ENCODE measurements around the gene IGSF10.

The IGSF10 gene

DNA sequence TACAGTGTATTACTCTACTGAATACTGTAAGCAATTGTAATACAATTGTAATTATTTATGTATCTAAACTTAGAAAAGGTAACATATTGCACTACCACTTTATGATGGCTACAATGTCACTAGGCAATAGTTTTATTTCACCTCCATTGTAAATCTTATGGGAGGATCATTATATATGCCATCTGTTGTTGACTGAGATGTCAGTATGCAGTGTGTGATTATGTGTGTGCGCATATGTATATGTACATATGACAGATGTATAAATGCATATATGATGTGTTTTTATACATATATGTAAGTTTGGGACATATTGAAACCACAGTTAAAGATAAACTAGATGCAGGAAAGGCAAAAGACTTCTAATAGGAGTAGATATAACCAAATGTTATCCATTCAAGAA lies 8.5 kb downstream of the IGSF10 start:
- in situ Hi-C loops (cut with HindIII; ENCODE audit: low sequenced_read_pairs): no loop called here
- no peak for DNase-seq (ENCODE audit: low read depth, low spot score)
- no peak overlapping the region for H3K4me3 ChIP-seq (ENCODE audit: low read depth, low read length)
- TF ChIP-seq, protein P1, sequence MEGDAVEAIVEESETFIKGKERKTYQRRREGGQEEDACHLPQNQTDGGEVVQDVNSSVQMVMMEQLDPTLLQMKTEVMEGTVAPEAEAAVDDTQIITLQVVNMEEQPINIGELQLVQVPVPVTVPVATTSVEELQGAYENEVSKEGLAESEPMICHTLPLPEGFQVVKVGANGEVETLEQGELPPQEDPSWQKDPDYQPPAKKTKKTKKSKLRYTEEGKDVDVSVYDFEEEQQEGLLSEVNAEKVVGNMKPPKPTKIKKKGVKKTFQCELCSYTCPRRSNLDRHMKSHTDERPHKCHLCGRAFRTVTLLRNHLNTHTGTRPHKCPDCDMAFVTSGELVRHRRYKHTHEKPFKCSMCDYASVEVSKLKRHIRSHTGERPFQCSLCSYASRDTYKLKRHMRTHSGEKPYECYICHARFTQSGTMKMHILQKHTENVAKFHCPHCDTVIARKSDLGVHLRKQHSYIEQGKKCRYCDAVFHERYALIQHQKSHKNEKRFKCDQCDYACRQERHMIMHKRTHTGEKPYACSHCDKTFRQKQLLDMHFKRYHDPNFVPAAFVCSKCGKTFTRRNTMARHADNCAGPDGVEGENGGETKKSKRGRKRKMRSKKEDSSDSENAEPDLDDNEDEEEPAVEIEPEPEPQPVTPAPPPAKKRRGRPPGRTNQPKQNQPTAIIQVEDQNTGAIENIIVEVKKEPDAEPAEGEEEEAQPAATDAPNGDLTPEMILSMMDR (IDR thresholded peaks at IDR 0.05; ENCODE audit: low read depth, low read length): no peak

DNA sequence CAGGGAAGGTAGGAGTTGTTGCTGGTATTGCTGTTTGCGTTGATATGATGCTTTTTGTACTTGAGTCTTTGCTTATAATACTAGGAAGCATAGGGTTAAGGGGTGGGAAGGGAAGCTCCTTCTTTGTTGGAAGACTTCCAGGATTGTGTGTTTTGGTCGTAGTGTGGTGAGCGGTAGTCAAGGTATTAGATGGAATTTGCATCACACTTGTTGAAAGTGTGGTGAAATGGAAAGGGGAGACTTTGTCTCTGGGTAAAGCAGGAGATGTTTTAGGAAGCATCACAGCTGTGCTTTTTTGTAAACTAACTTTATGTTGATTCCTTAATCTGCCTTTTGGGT lies 14.9 kb downstream of the IGSF10 start:
- H3K4me3 ChIP-seq (ENCODE audit: low read depth, low read length): no peak overlapping the region
- TF ChIP-seq, protein P1 (IDR thresholded peaks at IDR 0.05; ENCODE audit: low read depth, low read length): no peak
- in situ Hi-C loops (cut with HindIII; ENCODE audit: low sequenced_read_pairs): no loop called here
- DNase-seq (ENCODE audit: low read depth, low spot score): no peak

DNA sequence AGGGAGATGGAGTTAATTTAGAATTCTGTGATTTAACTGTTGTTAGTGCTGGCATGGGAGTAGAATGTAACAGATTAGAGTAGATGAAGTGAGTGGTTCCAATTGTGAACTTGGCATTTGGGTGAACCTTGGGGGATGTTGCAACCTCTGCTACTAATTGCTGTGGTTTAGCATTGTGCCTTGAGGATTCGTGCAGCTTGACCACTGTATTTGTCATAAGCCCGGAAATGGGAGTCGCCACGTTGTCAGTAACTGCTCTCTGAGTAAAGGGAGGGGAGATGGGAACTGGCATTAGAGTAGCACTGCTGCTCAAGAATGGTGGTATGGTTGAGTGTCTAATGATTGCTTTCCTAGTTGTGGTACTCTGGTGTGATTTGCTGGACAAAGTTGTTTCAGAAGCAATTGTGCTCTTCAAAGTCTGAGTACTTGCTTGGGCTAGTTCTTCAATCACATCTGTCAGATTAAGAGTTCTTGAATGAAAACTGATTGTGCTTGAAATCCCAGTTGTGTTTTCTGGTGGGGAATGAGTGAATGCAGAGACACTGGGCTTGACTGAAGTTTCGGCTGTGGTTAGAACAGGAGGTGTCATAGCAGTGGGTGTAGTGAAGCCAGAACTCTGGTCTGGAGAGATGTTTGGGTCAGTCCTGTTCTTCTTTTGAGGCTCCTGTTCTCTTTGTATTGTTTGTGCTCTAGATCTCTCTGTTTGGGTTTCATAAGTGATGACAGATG lies 15.4 kb downstream of the IGSF10 start:
- no peak overlapping the region for H3K4me3 ChIP-seq (ENCODE audit: low read depth, low read length)
- in situ Hi-C loops (cut with HindIII; ENCODE audit: low sequenced_read_pairs): no loop called here
- TF ChIP-seq, protein P1 (IDR thresholded peaks at IDR 0.05; ENCODE audit: low read depth, low read length): no peak
- peak; percentile 77 for DNase-seq (ENCODE audit: low read depth, low spot score)

- no peak overlapping the region for H3K4me3 ChIP-seq (ENCODE audit: low read depth, low read length)
- in situ Hi-C loops (cut with HindIII; ENCODE audit: low sequenced_read_pairs): no loop called here
- no peak for DNase-seq (ENCODE audit: low read depth, low spot score)
- TF ChIP-seq, protein P1 (IDR thresholded peaks at IDR 0.05; ENCODE audit: low read depth, low read length): no peak
Observed at GRCh38 chr3:151443583-151443982, 17.3 kb downstream of the IGSF10 start.

GRCh38 chr3:151440940-151441339 lies 19.9 kb downstream of the IGSF10 start:
- H3K4me3 ChIP-seq (ENCODE audit: low read depth, low read length): no peak overlapping the region
- in situ Hi-C loops (cut with HindIII; ENCODE audit: low sequenced_read_pairs): no loop called here
- DNase-seq (ENCODE audit: low read depth, low spot score): no peak
- TF ChIP-seq, protein P1 (IDR thresholded peaks at IDR 0.05; ENCODE audit: low read depth, low read length): no peak

- peak; percentile 82 for DNase-seq (ENCODE audit: low read depth, low spot score)
- no peak overlapping the region for H3K4me3 ChIP-seq (ENCODE audit: low read depth, low read length)
- TF ChIP-seq, protein P1 (IDR thresholded peaks at IDR 0.05; ENCODE audit: low read depth, low read length): peak; percentile 76
- in situ Hi-C loops (cut with HindIII; ENCODE audit: low sequenced_read_pairs): no loop called here
Observed at GRCh38 chr3:151439652-151440125, 21.2 kb downstream of the IGSF10 start.

Measured in astrocyte of the spinal cord (primary cell).